Stimulated activated effector memory CD8-positive, alpha-beta T cell treated with anti-CD3 and anti-CD28 coated beads, Interleukin-12 subunit alpha, Interleukin-12 subunit beta, amount 100 ng/mL, for 72 hours (primary cell): ENCODE results near the gene RAB9B.

Experiments used
- ATAC-seq: fragments of 150-1000 bp; cut with Tn5 transposase; 2 replicates; pipeline ENCODE4 v1.10.0; 2021
- DNase-seq, 2 donors: peaks; one replicate each; pipeline ENCODE4 v3.0.0; 2021 to 2022; ENCODE audit warnings: low spot score in 2 of 2
- H3K27ac Mint-ChIP-seq: one replicate; pipeline ENCODE4 v1.8.0; 2022; ENCODE audit warnings: mild to moderate bottlenecking, mixed read lengths
- H3K36me3 Mint-ChIP-seq: one replicate; pipeline ENCODE4 v1.8.0; 2022; ENCODE audit warnings: mild to moderate bottlenecking, mixed read lengths
- H3K4me1 Mint-ChIP-seq: one replicate; pipeline ENCODE4 v1.8.0; 2022; ENCODE audit warnings: mixed read lengths
- H3K4me3 Mint-ChIP-seq: one replicate; pipeline ENCODE4 v1.8.0; 2022; ENCODE audit warnings: mild to moderate bottlenecking, mixed read lengths
- H3K9me3 Mint-ChIP-seq: one replicate; pipeline ENCODE4 v1.8.0; 2022; ENCODE audit warnings: mixed read lengths

RAB9B gene

GRCh38 chrX:103789004-103789403, 43.1 kb downstream of the RAB9B start:
- Mint-ChIP-seq H3K27ac (no peak overlapping the region), H3K4me1 (no peaks in the 10 kb centered on the region), H3K36me3 (no peaks in the 10 kb centered on the region), H3K9me3 (no peaks in the 10 kb centered on the region), H3K4me3 (no peak overlapping the region)
- ATAC-seq (no peak), DNase-seq (no peak)

GRCh38 chrX:103783971-103784370, 48.1 kb downstream of the RAB9B start:
- no peaks in the 10 kb centered on the region for H3K9me3 Mint-ChIP-seq
- no peak for DNase-seq
- H3K4me3 Mint-ChIP-seq, result no peak overlapping the region

GRCh38 chrX:103783196-103783595, 48.9 kb downstream of the RAB9B start:
- no peaks in the 10 kb centered on the region for H3K9me3 Mint-ChIP-seq
- no peaks in the 10 kb centered on the region for H3K36me3 Mint-ChIP-seq
- H3K27ac Mint-ChIP-seq, result no peak overlapping the region
- DNase-seq (no peak), ATAC-seq (no peak)
- H3K4me3 Mint-ChIP-seq, result no peak overlapping the region
- H3K4me1 Mint-ChIP-seq, result no peaks in the 10 kb centered on the region

More at GRCh38 chrX:103783971-103784370, 48.1 kb downstream of the RAB9B start:
- Mint-ChIP-seq H3K36me3 (no peaks in the 10 kb centered on the region), H3K4me1 (no peaks in the 10 kb centered on the region), H3K27ac (no peak overlapping the region)
- ATAC-seq, result no peak

- H3K4me3 Mint-ChIP-seq, result no peak overlapping the region
- ATAC-seq, result no peak
- DNase-seq, result no peak
- no peaks in the 10 kb centered on the region for H3K4me1 Mint-ChIP-seq
- no peaks in the 10 kb centered on the region for H3K9me3 Mint-ChIP-seq
- no peaks in the 10 kb centered on the region for H3K36me3 Mint-ChIP-seq
- no peak overlapping the region for H3K27ac Mint-ChIP-seq
Measured at GRCh38 chrX:103782640-103783039, 49.4 kb downstream of the RAB9B start.

GRCh38 chrX:103781706-103782105, 50.4 kb downstream of the RAB9B start:
- Mint-ChIP-seq H3K27ac (no peak overlapping the region), H3K36me3 (no peaks in the 10 kb centered on the region), H3K4me3 (no peak overlapping the region), H3K9me3 (no peaks in the 10 kb centered on the region), H3K4me1 (no peaks in the 10 kb centered on the region)
- DNase-seq (no peak), ATAC-seq (no peak)

DNA sequence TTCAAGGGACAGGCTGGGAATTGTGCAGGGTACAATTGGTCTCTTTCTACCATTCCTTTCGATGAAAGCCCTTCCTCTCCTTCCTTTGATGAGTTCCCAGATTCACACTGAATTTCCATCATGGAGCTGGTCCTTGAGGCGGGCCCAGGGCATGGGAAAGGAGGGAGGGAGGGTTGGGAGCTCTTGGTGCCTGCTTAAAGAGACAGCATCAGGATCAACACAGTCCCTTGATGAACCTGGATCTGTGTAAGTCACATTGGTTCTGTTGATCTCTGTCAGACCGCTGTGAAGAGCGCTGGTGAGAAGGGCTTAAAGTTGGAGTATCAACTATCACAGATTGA, 51.0 kb downstream of the RAB9B start:
- H3K4me1 Mint-ChIP-seq, result no peaks in the 10 kb centered on the region
- ATAC-seq (no peak), DNase-seq (no peak)
- no peaks in the 10 kb centered on the region for H3K9me3 Mint-ChIP-seq
- H3K36me3 Mint-ChIP-seq, result no peaks in the 10 kb centered on the region
- no peak overlapping the region for H3K27ac Mint-ChIP-seq
- no peak overlapping the region for H3K4me3 Mint-ChIP-seq

- DNase-seq (no peak), ATAC-seq (no peak)
- no peaks in the 10 kb centered on the region for H3K36me3 Mint-ChIP-seq
- H3K4me1 Mint-ChIP-seq, result no peaks in the 10 kb centered on the region
- no peak overlapping the region for H3K27ac Mint-ChIP-seq
- no peaks in the 10 kb centered on the region for H3K9me3 Mint-ChIP-seq
- no peak overlapping the region for H3K4me3 Mint-ChIP-seq
Measured at GRCh38 chrX:103780336-103781061, 51.6 kb downstream of the RAB9B start.

DNA sequence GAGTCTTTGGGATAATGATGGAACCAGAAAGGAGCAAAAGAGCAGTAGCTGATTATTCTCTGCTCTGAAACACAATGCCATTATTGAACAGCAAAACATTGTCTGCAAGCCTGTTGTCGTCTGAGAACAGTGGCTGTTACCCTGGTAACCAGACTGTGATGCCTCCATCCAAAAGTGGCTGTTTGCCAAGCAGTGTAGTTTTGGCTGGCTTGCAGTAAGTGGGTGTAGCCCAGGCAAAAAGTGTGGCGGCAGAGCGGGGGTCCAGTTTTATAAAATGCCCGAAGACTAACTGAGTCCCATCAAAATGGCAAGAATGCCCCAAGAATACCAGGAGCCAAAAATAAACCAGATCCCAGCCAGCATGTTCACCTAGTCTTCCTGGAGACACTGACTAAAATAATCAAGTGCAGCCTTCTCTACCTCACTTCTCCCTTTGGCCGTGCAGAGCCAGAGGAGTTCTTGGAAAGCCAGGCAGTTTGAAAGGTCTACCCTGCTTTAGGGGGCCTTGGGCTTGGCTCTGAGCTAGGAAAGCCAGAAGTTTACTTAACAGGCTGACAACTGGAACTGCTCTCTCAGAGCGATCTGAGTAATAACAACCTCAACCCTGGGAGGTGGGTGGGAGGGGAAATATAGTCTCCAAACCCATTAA, 52.8 kb downstream of the RAB9B start:
- H3K27ac Mint-ChIP-seq, result no peak overlapping the region
- H3K36me3 Mint-ChIP-seq, result no peaks in the 10 kb centered on the region
- no peaks in the 10 kb centered on the region for H3K4me1 Mint-ChIP-seq
- H3K4me3 Mint-ChIP-seq, result no peak overlapping the region
- no peaks in the 10 kb centered on the region for H3K9me3 Mint-ChIP-seq
- DNase-seq, result no peak
- ATAC-seq, result no peak

DNA sequence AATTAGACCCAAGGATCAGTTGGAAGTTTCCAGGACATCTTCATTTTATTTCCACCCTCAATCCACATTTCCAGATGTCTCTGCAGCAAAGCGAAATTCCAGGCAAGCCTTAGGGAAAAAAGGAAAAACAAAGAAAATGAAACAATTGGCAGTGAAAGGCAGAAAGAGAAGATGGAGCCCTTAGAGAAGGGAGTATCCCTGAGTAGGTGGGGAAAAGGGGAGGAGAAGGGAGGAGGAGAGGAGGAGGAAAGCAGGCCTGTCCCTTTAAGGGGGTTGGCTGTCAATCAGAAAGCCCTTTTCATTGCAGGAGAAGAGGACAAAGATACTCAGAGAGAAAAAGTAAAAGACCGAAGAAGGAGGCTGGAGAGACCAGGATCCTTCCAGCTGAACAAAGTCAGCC, 55.5 kb downstream of the RAB9B start, which contains the start of gene PLP1:
Gene PLP1 (plus strand): TSS at position 295 of the 400 bp plus-strand sequence. CDS start 156 bp downstream, outside the sequence.
- Mint-ChIP-seq H3K4me1 (no peaks in the 10 kb centered on the region), H3K4me3 (no peak within 1 kb of the TSS)
- ATAC-seq, result no peak

GRCh38 chrX:103774070-103774642, 57.9 kb downstream of the RAB9B start:
- DNase-seq (no peak), ATAC-seq (no peak)
- Mint-ChIP-seq H3K9me3 (no peaks in the 10 kb centered on the region), H3K4me3 (no peak overlapping the region), H3K27ac (no peak overlapping the region), H3K36me3 (no peaks in the 10 kb centered on the region), H3K4me1 (no peaks in the 10 kb centered on the region)

More for the DNA sequence above, 55.5 kb downstream of the RAB9B start, which contains the start of gene PLP1:
- no peaks in the 10 kb centered on the region for H3K36me3 Mint-ChIP-seq
- no peak within 1 kb of the TSS for H3K27ac Mint-ChIP-seq
- H3K9me3 Mint-ChIP-seq, result no peaks in the 10 kb centered on the region
- no peak for DNase-seq

- Mint-ChIP-seq H3K4me1 (no peaks in the 10 kb centered on the region), H3K36me3 (no peaks in the 10 kb centered on the region), H3K9me3 (no peaks in the 10 kb centered on the region), H3K4me3 (no peak overlapping the region), H3K27ac (no peak overlapping the region)
- no peak for ATAC-seq
- DNase-seq, result no peak
Measured at GRCh38 chrX:103773445-103773844, 58.6 kb downstream of the RAB9B start.
